GM12878 (cell line): Measurements from ENCODE around the gene FIZ1. TPM values are rescaled to one million over a fixed set of nuclear protein-coding genes. Genes with fewer than 3 reads are reported as not detected.

Source experiments
- CEBPB ChIP-seq, 2 experiments: fragments of 150-350 bp in 1 of 2; IDR thresholded peaks; 2 replicates each; pipeline ENCODE4 v1.6.1; 2012 to 2014; ENCODE audit warnings: low read depth in 2 of 2, low read length in 2 of 2, borderline replicate concordance in 1 of 2, inconsistent platforms in 1 of 2
- HDAC6 ChIP-seq: fragments of 200-600 bp; sonication (generic); IDR thresholded peaks from one replicate; pipeline ENCODE4 v1.8.0; 2017; ENCODE audit warnings: antibody characterized with exemption; ENCODE audit not compliant: unreplicated experiment
- MEF2B ChIP-seq: fragments of 450-650 bp; IDR thresholded peaks from 2 replicates; pipeline ENCODE4 v1.6.1; 2018; ENCODE audit warnings: mild to moderate bottlenecking, moderate library complexity; ENCODE audit not compliant: partially characterized antibody, poor library complexity, severe bottlenecking
- NR2F1 ChIP-seq: fragments of 450-650 bp; conservative IDR thresholded peaks from 2 replicates; pipeline ENCODE4 v1.6.1; 2017; ENCODE audit warnings: mild to moderate bottlenecking
- POLR2AphosphoS2 ChIP-seq: IDR thresholded peaks from 2 replicates; pipeline ENCODE4 v1.6.1; 2011; ENCODE audit warnings: low read depth, mild to moderate bottlenecking, low read length, improper control_type of control experiment, moderate library complexity
- SPI1 ChIP-seq: IDR thresholded peaks from 2 replicates; pipeline ENCODE4 v1.6.1; 2011; ENCODE audit warnings: low read depth, mild to moderate bottlenecking, low read length, moderate library complexity, borderline replicate concordance; ENCODE audit not compliant: insufficient read depth
- polyA plus RNA-seq, 11 experiments: library from polyadenylated mRNA; depleted of rRNA in 4 of 11; unstranded in 6 of 11; stranded (reverse) in 5 of 11; fragments of >200 nt; fragmentation: Nextera tagmentation in 4 of 11; fragmentation: Illumina TruSeq in 1 of 11; extraction: Ambion mirVana in 4 of 11; extraction: Trizol in 1 of 11; gene quantifications; 1 replicate in 1 of 11; 2 replicates in 10 of 11; pipeline versions ENCODE4 v1.2.1 to v1.2.3, GENCODE V29; 2011 to 2016; ENCODE audit warnings: inconsistent platforms in 2 of 11, missing spikeins in 2 of 11, low read depth in 1 of 11
- total RNA-seq, 4 experiments: library from RNA; depleted of rRNA in 3 of 4; stranded (reverse); fragments of >200 nt in 3 of 4; fragmentation: Illumina TruSeq in 1 of 4; extraction: Trizol in 1 of 4; gene quantifications; 2 replicates each; pipeline versions ENCODE4 v1.2.1 to v1.2.3, GENCODE V29; 2013 to 2021
- TF ChIP-seq, protein P1 (sequence below): fragments of 450-650 bp; IDR thresholded peaks from 2 replicates; pipeline ENCODE4 v1.6.1; 2018; ENCODE audit warnings: mild to moderate bottlenecking, low read depth, moderate library complexity; ENCODE audit not compliant: partially characterized antibody
- TF ChIP-seq, protein P2 (sequence below): IDR thresholded peaks from 2 replicates; pipeline ENCODE4 v1.6.1; 2011; ENCODE audit warnings: borderline replicate concordance, low read depth, mild to moderate bottlenecking, moderate library complexity, low read length; ENCODE audit not compliant: insufficient read depth, poor library complexity, severe bottlenecking
- TF ChIP-seq, protein P3 (sequence below): fragments of 450-650 bp; IDR thresholded peaks from 2 replicates; pipeline ENCODE4 v1.6.1; 2017; ENCODE audit warnings: mild to moderate bottlenecking, moderate library complexity
- TF ChIP-seq, protein P4 (sequence below): fragments of 450-650 bp; IDR thresholded peaks from 2 replicates; pipeline ENCODE4 v1.6.1; 2017; ENCODE audit warnings: borderline replicate concordance
- TF ChIP-seq, protein P5 (sequence below): fragments of 450-650 bp; formaldehyde crosslinking; IDR thresholded peaks from 2 replicates; pipeline ENCODE4 v1.5.0; 2022; ENCODE audit warnings: mild to moderate bottlenecking, missing genetic modification characterization

Gene FIZ1
- total and polyA plus RNA-seq, 10 of the 15 experiments (the other 5 are each of a cell fraction or from before 2014, with no cell fraction given): 0.60 to 16.8 (median 4.2) TPM

DNA sequence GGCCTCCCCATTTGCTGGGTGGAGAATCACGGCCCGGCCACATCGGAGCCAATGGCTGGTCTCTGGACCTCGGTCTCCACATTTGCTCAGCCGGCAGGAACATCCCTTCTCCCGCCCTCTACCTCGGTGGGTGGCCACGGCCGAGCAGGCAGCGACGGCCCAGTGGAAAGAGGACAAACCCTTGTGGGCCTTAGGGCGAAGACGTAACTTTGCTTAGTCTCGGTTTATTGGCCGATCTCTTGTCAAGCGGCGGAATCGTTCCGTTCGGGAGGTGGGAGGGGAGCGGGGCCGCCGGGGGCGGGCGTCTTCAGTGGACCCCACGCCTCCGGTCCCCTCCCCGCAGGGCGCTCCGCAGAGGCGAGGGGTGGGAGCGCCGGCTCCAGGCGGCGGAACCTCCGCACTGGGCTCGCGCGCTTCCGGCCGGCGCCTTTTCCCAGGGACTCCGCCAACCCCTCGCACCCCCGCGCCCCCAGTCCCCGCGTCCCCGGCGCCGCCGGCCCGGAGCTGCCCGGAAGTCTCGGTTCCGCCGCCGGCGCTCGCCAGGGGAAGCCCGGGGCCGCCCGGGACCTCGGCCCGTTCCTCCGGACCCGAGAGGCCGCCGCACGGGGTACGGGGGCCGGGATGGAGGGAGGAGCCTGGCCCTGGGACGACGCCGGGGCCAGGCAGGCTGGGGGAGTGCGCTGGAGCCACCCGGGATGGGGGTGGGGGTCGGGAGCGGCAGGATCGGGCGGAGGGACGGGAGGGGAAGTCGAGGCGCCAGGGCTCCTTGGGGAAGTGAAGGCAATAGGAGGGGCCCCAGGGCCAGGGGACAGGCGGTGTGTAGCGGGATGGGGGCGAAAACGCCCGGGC, 41.5 kb upstream of the FIZ1 start, which contains the start of gene ZNF580 (continued):
- TF ChIP-seq, protein P1, sequence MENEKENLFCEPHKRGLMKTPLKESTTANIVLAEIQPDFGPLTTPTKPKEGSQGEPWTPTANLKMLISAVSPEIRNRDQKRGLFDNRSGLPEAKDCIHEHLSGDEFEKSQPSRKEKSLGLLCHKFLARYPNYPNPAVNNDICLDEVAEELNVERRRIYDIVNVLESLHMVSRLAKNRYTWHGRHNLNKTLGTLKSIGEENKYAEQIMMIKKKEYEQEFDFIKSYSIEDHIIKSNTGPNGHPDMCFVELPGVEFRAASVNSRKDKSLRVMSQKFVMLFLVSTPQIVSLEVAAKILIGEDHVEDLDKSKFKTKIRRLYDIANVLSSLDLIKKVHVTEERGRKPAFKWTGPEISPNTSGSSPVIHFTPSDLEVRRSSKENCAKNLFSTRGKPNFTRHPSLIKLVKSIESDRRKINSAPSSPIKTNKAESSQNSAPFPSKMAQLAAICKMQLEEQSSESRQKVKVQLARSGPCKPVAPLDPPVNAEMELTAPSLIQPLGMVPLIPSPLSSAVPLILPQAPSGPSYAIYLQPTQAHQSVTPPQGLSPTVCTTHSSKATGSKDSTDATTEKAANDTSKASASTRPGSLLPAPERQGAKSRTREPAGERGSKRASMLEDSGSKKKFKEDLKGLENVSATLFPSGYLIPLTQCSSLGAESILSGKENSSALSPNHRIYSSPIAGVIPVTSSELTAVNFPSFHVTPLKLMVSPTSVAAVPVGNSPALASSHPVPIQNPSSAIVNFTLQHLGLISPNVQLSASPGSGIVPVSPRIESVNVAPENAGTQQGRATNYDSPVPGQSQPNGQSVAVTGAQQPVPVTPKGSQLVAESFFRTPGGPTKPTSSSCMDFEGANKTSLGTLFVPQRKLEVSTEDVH: no peak
- 0 out of 2 replicates have a peak, but pooled peaks have one; percentile 22 for TF ChIP-seq NR2F1
- TF ChIP-seq, protein P2, sequence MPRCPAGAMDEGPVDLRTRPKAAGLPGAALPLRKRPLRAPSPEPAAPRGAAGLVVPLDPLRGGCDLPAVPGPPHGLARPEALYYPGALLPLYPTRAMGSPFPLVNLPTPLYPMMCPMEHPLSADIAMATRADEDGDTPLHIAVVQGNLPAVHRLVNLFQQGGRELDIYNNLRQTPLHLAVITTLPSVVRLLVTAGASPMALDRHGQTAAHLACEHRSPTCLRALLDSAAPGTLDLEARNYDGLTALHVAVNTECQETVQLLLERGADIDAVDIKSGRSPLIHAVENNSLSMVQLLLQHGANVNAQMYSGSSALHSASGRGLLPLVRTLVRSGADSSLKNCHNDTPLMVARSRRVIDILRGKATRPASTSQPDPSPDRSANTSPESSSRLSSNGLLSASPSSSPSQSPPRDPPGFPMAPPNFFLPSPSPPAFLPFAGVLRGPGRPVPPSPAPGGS: peak; percentile 72
- TF ChIP-seq CEBPB (IDR thresholded peaks at IDR 0.05; ENCODE audit: borderline replicate concordance in 1 of 2, low read depth in 2 of 2, low read length in 2 of 2): no peak
- no peak for TF ChIP-seq MEF2B
- TF ChIP-seq SPI1: no peak
- TF ChIP-seq, protein P3, sequence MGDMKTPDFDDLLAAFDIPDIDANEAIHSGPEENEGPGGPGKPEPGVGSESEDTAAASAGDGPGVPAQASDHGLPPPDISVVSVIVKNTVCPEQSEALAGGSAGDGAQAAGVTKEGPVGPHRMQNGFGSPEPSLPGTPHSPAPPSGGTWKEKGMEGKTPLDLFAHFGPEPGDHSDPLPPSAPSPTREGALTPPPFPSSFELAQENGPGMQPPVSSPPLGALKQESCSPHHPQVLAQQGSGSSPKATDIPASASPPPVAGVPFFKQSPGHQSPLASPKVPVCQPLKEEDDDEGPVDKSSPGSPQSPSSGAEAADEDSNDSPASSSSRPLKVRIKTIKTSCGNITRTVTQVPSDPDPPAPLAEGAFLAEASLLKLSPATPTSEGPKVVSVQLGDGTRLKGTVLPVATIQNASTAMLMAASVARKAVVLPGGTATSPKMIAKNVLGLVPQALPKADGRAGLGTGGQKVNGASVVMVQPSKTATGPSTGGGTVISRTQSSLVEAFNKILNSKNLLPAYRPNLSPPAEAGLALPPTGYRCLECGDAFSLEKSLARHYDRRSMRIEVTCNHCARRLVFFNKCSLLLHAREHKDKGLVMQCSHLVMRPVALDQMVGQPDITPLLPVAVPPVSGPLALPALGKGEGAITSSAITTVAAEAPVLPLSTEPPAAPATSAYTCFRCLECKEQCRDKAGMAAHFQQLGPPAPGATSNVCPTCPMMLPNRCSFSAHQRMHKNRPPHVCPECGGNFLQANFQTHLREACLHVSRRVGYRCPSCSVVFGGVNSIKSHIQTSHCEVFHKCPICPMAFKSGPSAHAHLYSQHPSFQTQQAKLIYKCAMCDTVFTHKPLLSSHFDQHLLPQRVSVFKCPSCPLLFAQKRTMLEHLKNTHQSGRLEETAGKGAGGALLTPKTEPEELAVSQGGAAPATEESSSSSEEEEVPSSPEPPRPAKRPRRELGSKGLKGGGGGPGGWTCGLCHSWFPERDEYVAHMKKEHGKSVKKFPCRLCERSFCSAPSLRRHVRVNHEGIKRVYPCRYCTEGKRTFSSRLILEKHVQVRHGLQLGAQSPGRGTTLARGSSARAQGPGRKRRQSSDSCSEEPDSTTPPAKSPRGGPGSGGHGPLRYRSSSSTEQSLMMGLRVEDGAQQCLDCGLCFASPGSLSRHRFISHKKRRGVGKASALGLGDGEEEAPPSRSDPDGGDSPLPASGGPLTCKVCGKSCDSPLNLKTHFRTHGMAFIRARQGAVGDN: peak; percentile 32; the same call in 1 of the 2 replicates
- TF ChIP-seq POLR2AphosphoS2: peak; percentile 60; the same call in 1 of the 2 replicates
- TF ChIP-seq, protein P4, sequence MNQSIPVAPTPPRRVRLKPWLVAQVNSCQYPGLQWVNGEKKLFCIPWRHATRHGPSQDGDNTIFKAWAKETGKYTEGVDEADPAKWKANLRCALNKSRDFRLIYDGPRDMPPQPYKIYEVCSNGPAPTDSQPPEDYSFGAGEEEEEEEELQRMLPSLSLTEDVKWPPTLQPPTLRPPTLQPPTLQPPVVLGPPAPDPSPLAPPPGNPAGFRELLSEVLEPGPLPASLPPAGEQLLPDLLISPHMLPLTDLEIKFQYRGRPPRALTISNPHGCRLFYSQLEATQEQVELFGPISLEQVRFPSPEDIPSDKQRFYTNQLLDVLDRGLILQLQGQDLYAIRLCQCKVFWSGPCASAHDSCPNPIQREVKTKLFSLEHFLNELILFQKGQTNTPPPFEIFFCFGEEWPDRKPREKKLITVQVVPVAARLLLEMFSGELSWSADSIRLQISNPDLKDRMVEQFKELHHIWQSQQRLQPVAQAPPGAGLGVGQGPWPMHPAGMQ: no peak
- TF ChIP-seq, protein P5, sequence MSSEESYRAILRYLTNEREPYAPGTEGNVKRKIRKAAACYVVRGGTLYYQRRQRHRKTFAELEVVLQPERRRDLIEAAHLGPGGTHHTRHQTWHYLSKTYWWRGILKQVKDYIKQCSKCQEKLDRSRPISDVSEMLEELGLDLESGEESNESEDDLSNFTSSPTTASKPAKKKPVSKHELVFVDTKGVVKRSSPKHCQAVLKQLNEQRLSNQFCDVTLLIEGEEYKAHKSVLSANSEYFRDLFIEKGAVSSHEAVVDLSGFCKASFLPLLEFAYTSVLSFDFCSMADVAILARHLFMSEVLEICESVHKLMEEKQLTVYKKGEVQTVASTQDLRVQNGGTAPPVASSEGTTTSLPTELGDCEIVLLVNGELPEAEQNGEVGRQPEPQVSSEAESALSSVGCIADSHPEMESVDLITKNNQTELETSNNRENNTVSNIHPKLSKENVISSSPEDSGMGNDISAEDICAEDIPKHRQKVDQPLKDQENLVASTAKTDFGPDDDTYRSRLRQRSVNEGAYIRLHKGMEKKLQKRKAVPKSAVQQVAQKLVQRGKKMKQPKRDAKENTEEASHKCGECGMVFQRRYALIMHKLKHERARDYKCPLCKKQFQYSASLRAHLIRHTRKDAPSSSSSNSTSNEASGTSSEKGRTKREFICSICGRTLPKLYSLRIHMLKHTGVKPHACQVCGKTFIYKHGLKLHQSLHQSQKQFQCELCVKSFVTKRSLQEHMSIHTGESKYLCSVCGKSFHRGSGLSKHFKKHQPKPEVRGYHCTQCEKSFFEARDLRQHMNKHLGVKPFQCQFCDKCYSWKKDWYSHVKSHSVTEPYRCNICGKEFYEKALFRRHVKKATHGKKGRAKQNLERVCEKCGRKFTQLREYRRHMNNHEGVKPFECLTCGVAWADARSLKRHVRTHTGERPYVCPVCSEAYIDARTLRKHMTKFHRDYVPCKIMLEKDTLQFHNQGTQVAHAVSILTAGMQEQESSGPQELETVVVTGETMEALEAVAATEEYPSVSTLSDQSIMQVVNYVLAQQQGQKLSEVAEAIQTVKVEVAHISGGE: peak; percentile 86
- no peak for TF ChIP-seq HDAC6
